LNCaP clone FGC (cell line): Measurements from ENCODE around the gene DIP2A.

Experiments
- DNase-seq: peaks from one replicate; pipeline ENCODE4 v3.0.0-alpha.2; 2011; ENCODE audit warnings: low read depth
- H3K4me3 ChIP-seq: 2 replicates; pipeline ENCODE4 v1.5.1; 2011; ENCODE audit warnings: mild to moderate bottlenecking, low read depth, low read length, control low read depth
- TF ChIP-seq, protein P1 (sequence below): IDR thresholded peaks from 2 replicates; pipeline ENCODE4 v1.5.1; 2012; ENCODE audit warnings: mild to moderate bottlenecking; ENCODE audit not compliant: control insufficient read depth, insufficient read depth; ENCODE audit errors: extremely low read depth

DIP2A gene

DNA sequence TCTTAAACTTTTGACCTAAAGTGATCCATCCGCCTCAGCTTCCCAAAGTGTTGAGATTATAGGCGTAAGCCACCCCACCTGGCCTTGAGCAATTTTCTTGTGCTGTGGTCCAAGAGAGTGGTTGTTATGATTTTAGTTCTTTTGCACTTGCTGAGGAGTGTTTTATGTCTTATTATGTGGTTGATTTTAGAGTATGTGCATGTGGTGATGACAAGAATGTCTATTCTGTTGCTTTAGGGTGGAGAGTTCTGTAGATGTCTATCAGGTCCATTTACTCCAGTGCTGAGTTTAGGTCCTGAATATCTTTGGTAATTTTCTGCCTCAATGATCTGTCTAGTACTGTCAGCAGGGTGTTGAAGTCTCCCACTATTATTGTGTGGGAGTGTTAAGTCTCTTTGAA lies 157.4 kb downstream of the DIP2A start:
- no peak for DNase-seq
- H3K4me3 ChIP-seq, result no peak overlapping the region
- TF ChIP-seq, protein P1, sequence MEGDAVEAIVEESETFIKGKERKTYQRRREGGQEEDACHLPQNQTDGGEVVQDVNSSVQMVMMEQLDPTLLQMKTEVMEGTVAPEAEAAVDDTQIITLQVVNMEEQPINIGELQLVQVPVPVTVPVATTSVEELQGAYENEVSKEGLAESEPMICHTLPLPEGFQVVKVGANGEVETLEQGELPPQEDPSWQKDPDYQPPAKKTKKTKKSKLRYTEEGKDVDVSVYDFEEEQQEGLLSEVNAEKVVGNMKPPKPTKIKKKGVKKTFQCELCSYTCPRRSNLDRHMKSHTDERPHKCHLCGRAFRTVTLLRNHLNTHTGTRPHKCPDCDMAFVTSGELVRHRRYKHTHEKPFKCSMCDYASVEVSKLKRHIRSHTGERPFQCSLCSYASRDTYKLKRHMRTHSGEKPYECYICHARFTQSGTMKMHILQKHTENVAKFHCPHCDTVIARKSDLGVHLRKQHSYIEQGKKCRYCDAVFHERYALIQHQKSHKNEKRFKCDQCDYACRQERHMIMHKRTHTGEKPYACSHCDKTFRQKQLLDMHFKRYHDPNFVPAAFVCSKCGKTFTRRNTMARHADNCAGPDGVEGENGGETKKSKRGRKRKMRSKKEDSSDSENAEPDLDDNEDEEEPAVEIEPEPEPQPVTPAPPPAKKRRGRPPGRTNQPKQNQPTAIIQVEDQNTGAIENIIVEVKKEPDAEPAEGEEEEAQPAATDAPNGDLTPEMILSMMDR, result no peak

DNA sequence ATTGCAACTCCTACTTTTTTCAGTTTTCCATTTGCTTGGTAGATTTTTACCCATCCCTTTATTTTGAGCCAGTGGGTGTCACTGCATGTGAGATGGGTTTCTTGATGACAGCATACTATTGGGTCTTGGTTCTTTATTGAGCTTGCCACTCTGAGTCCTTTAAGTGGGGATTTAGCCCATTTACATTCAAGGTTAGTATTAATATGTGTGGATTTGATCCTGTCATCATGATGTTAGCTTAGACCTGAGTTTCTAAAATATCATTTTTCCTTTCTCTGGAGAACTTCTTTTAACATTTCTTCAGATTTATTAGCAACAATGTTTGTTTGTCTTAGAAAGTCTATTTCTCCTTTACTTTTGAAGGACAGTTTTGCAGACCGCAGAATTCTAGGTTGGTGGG lies 158.0 kb downstream of the DIP2A start:
- no peak for DNase-seq
- TF ChIP-seq, protein P1, result no peak
- no peak overlapping the region for H3K4me3 ChIP-seq

DNA sequence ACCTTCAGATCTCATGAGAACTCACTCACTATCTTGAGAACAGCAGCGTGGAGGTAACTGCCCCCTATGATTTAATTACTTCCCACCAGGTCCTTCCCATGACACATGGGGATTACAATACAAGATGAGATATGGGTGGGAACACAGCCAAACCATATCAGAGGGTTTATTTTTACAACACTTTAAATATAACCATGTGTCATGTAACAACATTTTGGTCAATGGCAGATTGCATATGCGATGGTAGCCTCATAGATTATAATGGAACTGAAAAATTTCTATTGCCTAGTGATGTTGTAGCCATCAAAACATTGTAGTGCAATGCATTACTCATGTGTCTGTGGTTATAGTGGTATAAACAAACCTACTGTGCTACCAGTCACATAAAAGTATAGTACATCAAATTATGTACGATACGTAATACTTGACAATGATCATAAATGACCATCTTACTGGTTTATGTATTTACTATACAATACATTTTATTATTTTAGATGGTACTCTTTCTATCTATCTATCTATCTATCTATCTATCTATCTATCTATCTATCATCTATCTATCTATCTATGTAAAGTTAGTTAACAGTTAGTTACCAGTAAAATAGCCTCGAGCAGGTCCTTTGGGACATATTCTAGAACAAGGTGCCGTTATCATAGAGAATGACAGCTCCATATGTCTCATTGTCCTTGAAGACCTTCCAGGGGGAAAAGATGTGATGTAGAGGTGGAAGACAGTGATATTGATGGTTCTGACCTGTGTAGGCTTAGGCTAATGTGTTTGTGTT lies 158.8 kb downstream of the DIP2A start:
- H3K4me3 ChIP-seq, result no peak overlapping the region
- DNase-seq, result no peak
- TF ChIP-seq, protein P1, result no peak

DNA sequence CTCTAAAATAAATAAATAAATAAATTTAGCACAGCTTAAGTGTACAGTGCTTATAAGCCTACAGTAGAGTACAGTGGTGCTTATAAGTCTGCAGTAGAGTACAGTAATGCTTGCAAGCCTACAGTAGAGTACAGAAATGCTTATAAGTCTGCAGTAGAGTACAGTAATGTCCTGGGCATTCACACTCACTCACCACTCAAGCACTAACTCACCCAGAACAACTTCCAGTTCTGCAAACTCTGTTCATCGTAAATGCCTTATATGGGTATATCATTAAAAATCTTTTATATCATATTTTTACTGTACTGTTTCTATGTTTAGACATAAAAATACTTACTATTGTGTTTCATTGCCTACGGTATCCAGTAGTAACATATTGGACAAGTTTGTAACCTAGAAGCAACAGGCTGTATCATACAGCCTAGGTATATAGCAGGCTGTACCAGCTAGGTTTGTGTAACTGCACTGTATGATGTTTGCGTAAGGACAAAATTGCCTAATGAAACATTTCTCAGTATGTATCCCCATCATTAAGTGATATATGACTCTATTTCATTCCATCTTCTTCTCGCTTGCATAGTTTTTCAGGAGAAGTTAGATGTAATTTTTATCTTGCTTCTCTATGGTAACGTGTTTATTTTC lies 160.2 kb downstream of the DIP2A start:
- no peak overlapping the region for H3K4me3 ChIP-seq
- TF ChIP-seq, protein P1, result no peak
- DNase-seq, result no peak
